NCI-H1048 (cell line): ENCODE measurements around the gene PPCDC.

Source experiments
- DNase-seq: peaks from one replicate; lab custom pipeline; 2025; lab: John Stamatoyannopoulos, UW

PPCDC gene, protein sequence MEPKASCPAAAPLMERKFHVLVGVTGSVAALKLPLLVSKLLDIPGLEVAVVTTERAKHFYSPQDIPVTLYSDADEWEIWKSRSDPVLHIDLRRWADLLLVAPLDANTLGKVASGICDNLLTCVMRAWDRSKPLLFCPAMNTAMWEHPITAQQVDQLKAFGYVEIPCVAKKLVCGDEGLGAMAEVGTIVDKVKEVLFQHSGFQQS

DNA sequence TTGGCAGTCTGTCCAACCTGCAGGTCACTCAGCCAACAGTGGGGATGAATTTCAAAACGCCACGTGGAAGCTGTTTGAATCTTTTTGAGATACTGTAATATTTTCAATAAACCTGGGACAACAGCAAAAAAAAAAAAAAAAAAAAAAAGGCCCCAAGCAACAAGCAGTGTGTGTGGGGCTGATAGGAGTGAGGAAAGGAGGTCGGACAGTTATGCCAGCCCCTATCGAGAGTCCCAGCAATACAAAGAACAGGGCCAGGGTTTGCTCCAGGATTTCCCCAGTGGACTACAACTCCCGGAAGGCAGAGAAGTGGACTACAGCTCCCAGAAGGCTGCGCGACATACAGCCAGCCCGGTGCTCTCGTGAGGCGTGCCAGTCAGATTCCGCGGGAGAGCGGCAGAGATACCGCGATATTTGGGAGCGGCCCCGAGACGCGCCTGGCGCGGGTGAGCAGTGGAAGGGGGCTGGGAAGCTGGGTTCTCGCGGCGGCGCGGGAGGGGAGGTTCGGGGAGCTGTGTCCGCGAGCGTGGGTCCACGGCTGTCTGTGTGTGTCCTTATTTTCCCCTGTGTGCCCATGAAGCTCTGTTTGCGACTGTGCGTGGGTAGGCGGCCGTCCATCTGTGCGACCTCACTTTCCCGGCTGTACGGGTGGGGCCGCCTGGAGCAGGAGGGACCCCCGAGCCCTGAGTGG is at the start of gene PPCDC:
Gene PPCDC (plus strand): TSS at position 410 of the 691 bp plus-strand sequence. CDS start 4,729 bp downstream, outside the sequence.
- peak; percentile 93 for DNase-seq

DNA sequence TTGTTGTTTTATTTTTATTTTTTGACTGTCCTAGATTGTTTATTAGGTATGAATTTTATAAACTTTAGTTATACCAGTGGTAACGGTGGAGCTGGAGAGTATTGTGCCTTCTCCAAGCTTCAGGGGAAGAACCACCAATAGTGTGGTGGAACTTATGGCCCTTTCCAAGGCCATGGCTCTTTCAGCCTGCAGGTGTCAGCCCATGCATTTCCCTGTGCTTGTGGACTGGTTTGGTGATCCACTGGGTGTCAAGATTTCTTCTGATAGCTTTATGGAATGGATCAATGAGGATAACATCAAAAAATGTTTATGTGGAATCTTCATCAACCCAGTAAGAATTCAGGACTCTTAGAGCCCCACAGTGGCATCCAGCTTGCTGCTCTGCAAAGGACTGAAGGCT is 47.2 kb upstream of the PPCDC start:
- DNase-seq: no peak

DNA sequence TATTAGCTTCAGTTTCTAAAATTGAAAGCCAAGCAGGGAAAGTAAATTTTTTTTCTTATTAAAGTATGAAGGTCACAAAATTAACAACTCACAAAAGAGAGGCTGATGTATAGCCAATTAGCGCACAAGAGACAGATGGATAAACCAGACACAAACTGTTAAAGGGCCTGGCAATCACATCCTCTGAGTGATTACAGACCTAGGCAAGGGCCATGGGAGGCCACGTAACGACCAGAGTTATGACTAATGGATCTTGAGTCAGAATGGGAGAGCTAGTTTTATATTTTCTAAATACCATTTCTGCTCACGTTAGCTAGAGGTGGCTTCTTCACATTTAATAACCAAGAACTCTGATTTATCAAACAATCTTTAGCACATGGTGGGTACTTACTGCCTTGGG is 45.8 kb upstream of the PPCDC start:
- no peak for DNase-seq

DNA sequence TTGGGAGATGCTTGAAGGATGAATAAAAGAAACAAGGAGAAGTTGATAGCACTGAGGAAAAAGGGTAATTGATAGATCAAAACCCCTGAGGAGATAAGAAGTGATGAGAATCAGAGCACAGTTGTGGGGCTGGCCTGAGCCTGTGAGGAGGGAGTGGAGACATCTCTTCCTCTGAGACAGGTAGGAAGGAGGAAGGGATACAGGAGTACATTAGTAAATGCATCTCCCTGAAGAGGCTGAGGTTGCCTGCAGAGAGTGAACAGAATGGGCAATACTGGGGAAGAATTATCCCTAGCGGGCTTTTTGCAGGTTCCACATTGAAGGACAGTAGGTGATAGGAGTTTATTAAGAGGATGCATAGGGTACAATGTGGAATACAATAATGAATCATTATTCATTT is 45.3 kb upstream of the PPCDC start:
- no peak for DNase-seq

- DNase-seq: no peak
These were observed 44.9 kb upstream of the PPCDC start for GRCh38 chr15:74978503-74978902.

DNA sequence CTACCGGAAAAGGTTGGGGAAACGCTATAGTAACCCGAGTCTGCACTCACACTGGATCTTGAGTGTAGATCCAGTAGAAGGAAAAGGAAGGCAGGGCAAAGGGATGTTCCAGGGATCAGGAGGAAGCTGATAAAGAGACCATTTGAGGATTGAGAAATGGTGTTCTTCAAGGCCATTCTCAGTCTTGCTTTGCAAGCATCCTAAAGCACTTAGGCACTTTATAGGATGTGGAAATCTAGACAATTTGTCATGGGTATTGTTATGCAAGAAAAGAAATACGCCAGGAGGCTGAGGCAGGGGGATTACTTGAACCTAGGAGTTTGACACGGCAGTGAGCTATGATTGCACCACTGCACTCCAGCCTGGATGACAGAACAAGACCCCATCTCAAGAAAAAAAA is 41.2 kb upstream of the PPCDC start:
- no peak for DNase-seq

- DNase-seq: no peak
These were observed 39.6 kb upstream of the PPCDC start for GRCh38 chr15:74983725-74984231.

DNA sequence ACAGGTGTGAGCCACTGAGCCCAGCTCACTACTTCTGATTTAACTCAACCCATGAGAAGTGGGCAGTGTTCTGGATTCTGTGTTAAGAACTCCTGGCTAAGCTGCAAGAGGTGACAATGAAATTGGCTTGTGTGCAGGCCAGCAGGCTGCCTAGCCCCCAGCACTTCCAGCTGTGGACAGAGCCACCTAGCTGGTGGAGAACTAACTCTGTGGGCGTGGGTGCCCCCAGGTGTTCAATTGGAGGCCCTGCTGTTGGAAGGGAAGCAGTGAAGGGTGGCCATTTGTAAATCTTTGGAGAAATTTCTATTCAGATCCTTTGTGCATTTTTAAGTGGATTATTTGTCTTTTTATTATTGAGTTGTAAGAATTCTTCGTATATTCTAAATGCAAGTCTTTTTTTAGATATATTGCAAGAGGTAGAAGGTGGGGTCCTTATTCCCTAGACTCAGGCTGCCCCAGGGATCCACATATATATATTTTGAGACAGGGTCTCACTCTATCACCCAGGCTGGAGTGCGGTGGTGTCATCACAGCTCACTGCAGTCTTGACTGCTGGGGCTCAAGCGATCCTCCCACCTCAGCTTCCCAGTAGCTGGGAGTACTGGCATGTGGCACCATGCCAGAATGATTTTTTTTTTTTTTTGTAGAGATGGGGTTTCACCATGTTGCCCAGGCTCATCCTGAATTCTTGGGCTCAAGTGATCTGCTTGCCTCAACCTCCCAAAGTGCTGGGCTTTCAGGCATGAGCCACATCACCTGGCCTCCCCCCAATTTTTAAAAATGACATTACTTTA is 35.2 kb upstream of the PPCDC start:
- no peak for DNase-seq

GRCh38 chr15:74989527-74989926 is 33.9 kb upstream of the PPCDC start:
- no peak for DNase-seq

DNA sequence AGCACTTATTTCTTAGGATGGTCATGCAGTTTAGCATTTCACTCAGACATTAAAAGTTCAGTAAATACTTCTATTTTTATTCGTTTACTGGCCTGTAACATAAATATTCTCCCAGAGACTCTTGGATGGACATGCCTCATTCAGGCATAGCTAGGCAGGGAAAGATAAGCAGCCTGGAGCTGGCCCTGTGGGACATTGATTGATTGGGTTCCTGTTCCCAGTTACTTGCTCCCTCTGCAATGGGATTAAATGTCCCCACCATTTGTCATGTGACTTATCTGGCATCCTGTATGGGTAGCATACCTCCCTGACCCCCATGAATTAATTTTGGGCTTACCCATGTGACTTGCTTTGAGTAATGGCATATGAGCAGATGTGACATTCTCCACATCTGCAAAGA is 30.8 kb upstream of the PPCDC start:
- DNase-seq: no peak

DNA sequence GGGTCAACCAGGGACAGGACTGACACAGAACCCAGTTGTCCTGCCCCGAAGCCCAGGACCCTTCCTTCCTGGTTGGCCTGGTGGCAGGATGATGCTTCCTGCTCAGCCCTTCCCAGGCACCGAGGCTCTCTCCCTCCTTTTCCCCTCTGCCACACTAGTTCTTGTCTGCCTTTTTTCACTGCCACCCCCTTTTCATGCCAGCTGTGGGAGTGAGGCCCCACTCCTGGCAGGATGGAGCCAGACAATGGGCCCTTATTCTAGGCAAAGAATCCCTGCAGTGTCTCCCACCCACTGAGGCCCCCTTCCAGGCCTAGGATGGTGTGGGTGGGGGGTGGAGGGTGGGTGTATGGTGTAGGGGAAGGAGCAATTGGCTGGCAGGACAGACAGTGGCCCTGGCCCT is 29.2 kb upstream of the PPCDC start:
- DNase-seq: no peak

DNA sequence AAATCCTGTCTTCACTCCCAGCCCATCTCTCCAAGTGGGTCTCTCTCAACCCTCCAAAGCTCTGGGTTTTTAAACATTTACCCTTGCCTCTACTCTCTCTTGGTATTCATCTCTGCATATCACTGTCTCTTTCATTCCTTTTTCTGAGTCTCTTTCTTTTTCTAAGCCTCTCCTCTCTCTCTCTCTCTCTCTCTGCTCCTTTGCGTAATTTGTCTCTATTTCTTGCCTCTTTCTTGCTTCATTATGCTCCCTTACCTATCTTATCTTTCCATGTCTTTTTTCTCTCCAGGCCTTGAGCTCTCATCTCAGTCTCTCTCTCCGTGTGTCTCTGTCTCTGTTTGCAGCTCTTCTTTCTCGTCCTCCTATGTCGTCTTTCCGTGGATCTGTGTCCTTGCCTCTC is 28.7 kb upstream of the PPCDC start:
- no peak for DNase-seq

- peak; percentile 93 for DNase-seq
These were observed 28.1 kb upstream of the PPCDC start, which contains the start of gene SCAMP5 for GRCh38 chr15:74995182-74995778. SCAMP5 (plus strand) TSS chr15:74995563; CDS start chr15:75011840, 16,277 bp downstream.

DNA sequence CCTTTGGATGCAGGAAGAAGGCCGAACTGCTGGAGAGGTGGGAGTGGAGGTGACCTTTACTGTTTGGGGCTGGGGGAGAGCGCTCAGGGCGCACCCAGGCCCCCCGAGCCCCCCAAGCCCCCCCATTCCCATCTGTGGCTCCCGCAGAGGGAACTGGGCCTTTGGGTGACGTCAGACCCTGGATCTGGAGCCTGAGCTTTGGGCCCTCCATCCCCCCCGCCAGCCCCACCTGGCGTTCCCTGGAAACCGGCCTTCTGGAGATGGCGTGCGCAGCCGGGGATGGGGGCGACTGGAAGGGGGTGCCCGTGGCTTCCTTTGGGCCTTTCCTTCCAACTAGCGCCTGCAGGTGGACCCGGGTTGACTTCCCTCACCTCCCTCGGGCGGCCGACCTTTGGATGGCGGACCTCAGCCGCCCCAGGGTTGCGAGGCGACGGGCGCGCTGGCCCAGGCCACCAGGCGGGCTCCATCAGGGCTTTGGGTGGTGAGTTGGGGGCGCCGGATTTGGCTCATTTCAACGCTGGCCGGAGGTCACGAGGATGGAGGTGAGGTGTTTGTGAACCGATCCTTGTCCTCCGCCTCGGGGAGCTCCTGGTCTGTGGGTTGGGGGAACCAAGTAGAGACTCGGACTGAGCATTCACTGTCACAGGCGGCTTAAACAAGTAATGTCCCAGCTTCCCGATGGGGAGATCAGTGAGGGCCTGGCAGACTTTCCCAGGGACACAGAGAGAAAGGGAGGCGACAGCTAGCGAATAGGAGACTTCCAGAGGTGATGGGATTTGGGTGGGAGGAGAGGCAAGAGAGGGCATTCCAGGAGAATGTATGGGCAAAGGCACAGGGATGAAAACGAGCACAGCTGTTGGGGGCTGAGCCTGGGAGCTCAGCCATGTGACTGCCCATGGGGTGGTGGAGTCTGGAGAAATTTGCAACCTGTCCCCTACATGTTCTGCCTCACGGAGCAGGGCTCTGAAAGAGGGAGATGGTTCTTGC is 27.3 kb upstream of the PPCDC start:
- no peak for DNase-seq

DNA sequence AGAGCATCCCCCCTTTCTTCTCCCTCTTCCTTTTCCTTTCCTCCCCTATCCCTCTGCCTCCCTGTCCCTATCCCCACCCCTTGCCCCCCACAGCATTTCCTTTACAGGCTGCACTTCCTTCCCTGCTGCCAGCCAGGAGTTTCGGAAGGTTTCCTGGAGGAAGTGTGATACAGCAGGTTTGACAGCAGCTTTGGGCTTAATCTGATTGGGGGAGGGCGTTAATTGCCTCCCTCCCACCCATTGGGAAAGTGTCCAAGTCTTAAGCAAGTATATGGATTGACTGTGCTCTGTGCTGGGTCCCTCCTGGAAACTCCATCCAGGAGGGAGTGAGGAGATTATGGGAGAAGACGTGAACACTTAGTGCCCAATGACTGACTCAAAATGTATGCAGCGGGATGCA is 26.2 kb upstream of the PPCDC start:
- DNase-seq: no peak

- DNase-seq: no peak
These were observed 25.8 kb upstream of the PPCDC start for GRCh38 chr15:74997543-74997942.

GRCh38 chr15:75001310-75001709 is 22.1 kb upstream of the PPCDC start:
- DNase-seq: no peak

DNA sequence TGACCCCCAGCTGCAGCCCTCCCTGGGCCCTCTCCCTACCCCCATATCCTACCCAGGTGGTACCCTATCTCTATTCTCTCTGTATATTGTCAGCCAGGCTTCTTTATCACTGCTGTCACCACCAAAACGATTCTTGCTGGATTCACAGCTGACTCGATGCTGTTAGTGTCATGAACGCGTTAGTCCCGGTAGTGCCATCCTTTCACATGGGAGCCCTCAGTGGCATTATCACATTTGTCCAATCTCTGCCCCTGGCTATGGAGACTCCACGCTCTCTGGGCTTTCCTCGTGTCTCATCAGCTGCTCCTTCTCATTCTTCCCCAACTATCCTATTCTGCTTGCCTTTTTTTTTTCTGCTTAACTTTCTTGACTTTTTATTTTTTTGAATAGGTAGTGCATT is 21.0 kb upstream of the PPCDC start:
- no peak for DNase-seq

DNA sequence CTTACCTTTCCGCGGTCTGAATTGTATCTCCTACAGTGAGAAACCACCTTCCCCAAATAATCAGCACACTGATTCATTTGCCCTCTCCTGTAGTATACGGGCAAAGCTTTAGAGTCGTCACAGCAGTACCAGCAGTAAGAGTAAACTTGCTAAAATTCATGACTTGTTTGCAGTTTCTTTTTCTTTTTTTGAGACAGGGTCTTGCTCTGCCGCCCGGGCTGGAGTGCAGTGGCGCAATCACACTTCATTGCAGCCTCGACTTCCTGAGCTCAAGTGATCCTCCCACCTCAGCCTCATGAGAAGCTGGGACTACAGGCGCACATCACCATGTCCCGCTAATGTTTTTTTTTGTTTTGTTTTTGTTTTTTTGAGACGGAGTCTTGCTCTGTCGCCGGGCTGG is 16.2 kb upstream of the PPCDC start:
- no peak for DNase-seq

GRCh38 chr15:75008221-75008625 is 15.2 kb upstream of the PPCDC start:
- DNase-seq: no peak

GRCh38 chr15:75008629-75009326 is 14.6 kb upstream of the PPCDC start:
- DNase-seq: no peak
